ENCODE measurements around the gene GABRR3.

GABRR3 gene

GRCh38 chr3:98035208-98035607, at the start of gene GABRR3:
Gene GABRR3, minus strand, starts transcription at chr3:98035315. Its CDS starts 328 bp downstream, at chr3:98034987.
- TF ChIP-seq CTCF (IDR thresholded peaks at IDR 0.05; ENCODE audit: low read depth, low read length, missing control alignments): no peak
- DNase-seq (ENCODE audit: extremely low read depth, low read depth): no peak
- no peak within 1 kb of the TSS for H3K4me3 ChIP-seq (replicated peaks; ENCODE audit: low read depth, low read length)

GRCh38 chr3:98073486-98073885, 38.4 kb upstream of the GABRR3 start:
- no peak for DNase-seq (ENCODE audit: extremely low read depth, low read depth)
- no peak overlapping the region for H3K4me3 ChIP-seq (replicated peaks; ENCODE audit: low read depth, low read length)
- no peak for TF ChIP-seq CTCF (IDR thresholded peaks at IDR 0.05; ENCODE audit: low read depth, low read length, missing control alignments)

GRCh38 chr3:98070840-98071239, 35.7 kb upstream of the GABRR3 start:
- no peak for DNase-seq (ENCODE audit: extremely low read depth, low read depth)
- TF ChIP-seq CTCF (IDR thresholded peaks at IDR 0.05; ENCODE audit: low read depth, low read length, missing control alignments): no peak
- no peak overlapping the region for H3K4me3 ChIP-seq (replicated peaks; ENCODE audit: low read depth, low read length)

- TF ChIP-seq CTCF (IDR thresholded peaks at IDR 0.05; ENCODE audit: low read depth, low read length, missing control alignments): peak; percentile 24
- no peak overlapping the region for H3K4me3 ChIP-seq (replicated peaks; ENCODE audit: low read depth, low read length)
- no peak for DNase-seq (ENCODE audit: extremely low read depth, low read depth)
These were observed 33.7 kb upstream of the GABRR3 start for GRCh38 chr3:98068824-98069223.

- H3K4me3 ChIP-seq (replicated peaks; ENCODE audit: low read depth, low read length): no peak overlapping the region
- DNase-seq (ENCODE audit: extremely low read depth, low read depth): no peak
- no peak for TF ChIP-seq CTCF (IDR thresholded peaks at IDR 0.05; ENCODE audit: low read depth, low read length, missing control alignments)
These were observed 23.3 kb upstream of the GABRR3 start for GRCh38 chr3:98058244-98058960.

- DNase-seq (ENCODE audit: extremely low read depth, low read depth): no peak
- no peak for TF ChIP-seq CTCF (IDR thresholded peaks at IDR 0.05; ENCODE audit: low read depth, low read length, missing control alignments)
- no peak overlapping the region for H3K4me3 ChIP-seq (replicated peaks; ENCODE audit: low read depth, low read length)
These were observed 22.5 kb upstream of the GABRR3 start for GRCh38 chr3:98057631-98058030.

- no peak for TF ChIP-seq CTCF (IDR thresholded peaks at IDR 0.05; ENCODE audit: low read depth, low read length, missing control alignments)
- no peak overlapping the region for H3K4me3 ChIP-seq (replicated peaks; ENCODE audit: low read depth, low read length)
- no peak for DNase-seq (ENCODE audit: extremely low read depth, low read depth)
These were observed 20.9 kb upstream of the GABRR3 start for GRCh38 chr3:98056035-98056434.

All from HFF-Myc (cell line).